ENCODE data around the gene SH3D19. TPM values are rescaled to one million over a fixed set of nuclear protein-coding genes. Genes with fewer than 3 reads are reported as not detected.

The SH3D19 gene
- total and polyA plus RNA-seq, 9 donors, result 44.0 to 117 (median 91.4) TPM

DNA sequence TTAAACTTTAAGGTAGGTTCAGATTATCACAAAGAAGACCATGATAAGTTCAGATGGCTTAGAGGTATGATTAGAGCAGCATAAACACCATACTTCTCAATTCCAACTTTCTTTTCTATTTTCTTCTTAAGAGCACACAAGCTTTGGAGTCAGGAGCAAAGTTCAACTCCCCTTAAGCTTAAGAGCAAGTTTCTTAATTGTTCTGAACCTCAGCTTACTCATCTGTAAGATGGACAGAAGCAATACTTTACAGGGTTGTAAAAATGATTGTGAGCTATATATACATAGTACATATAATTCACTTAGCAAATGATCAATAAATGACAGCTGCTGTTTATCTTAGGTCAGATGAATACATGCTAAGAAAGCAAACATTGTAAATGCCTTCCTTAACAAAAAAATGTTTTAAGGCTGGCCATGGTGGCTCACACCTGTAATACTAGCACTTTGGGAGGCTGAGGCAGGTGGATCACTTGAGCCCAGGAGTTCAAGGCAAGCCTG is 250.9 kb downstream of the SH3D19 start:
- H3K4me3 ChIP-seq, result no peak overlapping the region
- H3K9me3 ChIP-seq, result no peaks in the 10 kb centered on the region
- H3K36me3 ChIP-seq, result no peaks in the 10 kb centered on the region
- no peak for TF ChIP-seq EP300 (IDR thresholded peaks at IDR 0.05)
- TF ChIP-seq, protein P1, sequence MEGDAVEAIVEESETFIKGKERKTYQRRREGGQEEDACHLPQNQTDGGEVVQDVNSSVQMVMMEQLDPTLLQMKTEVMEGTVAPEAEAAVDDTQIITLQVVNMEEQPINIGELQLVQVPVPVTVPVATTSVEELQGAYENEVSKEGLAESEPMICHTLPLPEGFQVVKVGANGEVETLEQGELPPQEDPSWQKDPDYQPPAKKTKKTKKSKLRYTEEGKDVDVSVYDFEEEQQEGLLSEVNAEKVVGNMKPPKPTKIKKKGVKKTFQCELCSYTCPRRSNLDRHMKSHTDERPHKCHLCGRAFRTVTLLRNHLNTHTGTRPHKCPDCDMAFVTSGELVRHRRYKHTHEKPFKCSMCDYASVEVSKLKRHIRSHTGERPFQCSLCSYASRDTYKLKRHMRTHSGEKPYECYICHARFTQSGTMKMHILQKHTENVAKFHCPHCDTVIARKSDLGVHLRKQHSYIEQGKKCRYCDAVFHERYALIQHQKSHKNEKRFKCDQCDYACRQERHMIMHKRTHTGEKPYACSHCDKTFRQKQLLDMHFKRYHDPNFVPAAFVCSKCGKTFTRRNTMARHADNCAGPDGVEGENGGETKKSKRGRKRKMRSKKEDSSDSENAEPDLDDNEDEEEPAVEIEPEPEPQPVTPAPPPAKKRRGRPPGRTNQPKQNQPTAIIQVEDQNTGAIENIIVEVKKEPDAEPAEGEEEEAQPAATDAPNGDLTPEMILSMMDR (IDR thresholded peaks at IDR 0.05), result no peak
- TF ChIP-seq POLR2A (IDR thresholded peaks at IDR 0.05), result no peak
- no peaks in the 10 kb centered on the region for H3K4me1 ChIP-seq (ENCODE audit: insufficient read depth)
- no peak for DNase-seq
- no peak overlapping the region for H3K27ac ChIP-seq
- no peaks in the 10 kb centered on the region for H3K27me3 ChIP-seq
- intact Hi-C loops (cut with DNase I), result no loop called here

Small RNA genes lying within 50 kb of the gene (small RNA-seq; reads per million reads assigned to genes)
- gene AC104819.2, result not detected
- gene RNU6-1282P, result not detected
- gene SNORD73A, result not detected
- gene SNORD73B, result 0.35 reads per million

Other genes with a start within 250 kb of the SH3D19 start
- gene RPS3A, start 226.0 kb downstream of the SH3D19 start, total RNA-seq, result over 10,000 TPM in 1 of 7 donors, 1,000 to 10,000 TPM in 6; 3,970 to 14,418 (median 4,552) TPM
- gene RPS3A, start 226.0 kb downstream of the SH3D19 start, polyA plus RNA-seq, result 1,000 to 10,000 TPM; 5,892 to 8,194 TPM
- not detected for gene PRSS48, start 48.4 kb downstream of the SH3D19 start, total RNA-seq
- not detected for gene PRSS48, start 48.4 kb downstream of the SH3D19 start, polyA plus RNA-seq
- gene FHIP1A, start 83.6 kb upstream of the SH3D19 start, total RNA-seq, result 10 to 100 TPM in 4 of 7 donors, 1 to 10 TPM in 3; 7.3 to 14.2 (median 11.9) TPM
- 1 to 10 TPM in 1 of 2 donors, under 1 TPM in 1; 0.77 to 2.5 TPM for gene FHIP1A, start 83.6 kb upstream of the SH3D19 start, polyA plus RNA-seq

Data from ovary (tissue), 9 donors.